Mesenchymal stem cell (in vitro differentiated cells and primary cell): ENCODE data around the gene CFAP251.

ENCODE experiments used
- DNase-seq: peaks from one replicate; pipeline ENCODE4 v3.0.0-alpha.2; 2013
- H2AFZ ChIP-seq: one replicate; pipeline ENCODE4 v1.6.1; 2013; ENCODE audit warnings: low read depth, mild to moderate bottlenecking, control low read depth, inconsistent platforms, low read length, moderate library complexity
- H2AK5ac ChIP-seq: 2 replicates; pipeline ENCODE4 v1.6.1; 2013; ENCODE audit warnings: low read length, moderate library complexity, mild to moderate bottlenecking, inconsistent platforms; ENCODE audit not compliant: severe bottlenecking
- H2BK120ac ChIP-seq: one replicate; pipeline ENCODE4 v1.6.1; 2013; ENCODE audit warnings: low read depth, mild to moderate bottlenecking, inconsistent platforms, low read length, moderate library complexity
- H2BK12ac ChIP-seq, 2 experiments: one replicate each; pipeline ENCODE4 v1.6.1; 2013; ENCODE audit warnings: inconsistent platforms in 2 of 2, low read length in 2 of 2, mild to moderate bottlenecking in 2 of 2, moderate library complexity in 2 of 2, control low read depth in 1 of 2
- H2BK15ac ChIP-seq: one replicate; pipeline ENCODE4 v1.6.1; 2013; ENCODE audit warnings: mild to moderate bottlenecking, low read depth, inconsistent platforms; ENCODE audit not compliant: poor library complexity, severe bottlenecking
- H2BK5ac ChIP-seq: 2 replicates; pipeline ENCODE4 v1.6.1; 2013; ENCODE audit warnings: low read depth, mild to moderate bottlenecking, low read length, control low read depth, inconsistent platforms; ENCODE audit not compliant: poor library complexity, severe bottlenecking
- H3K14ac ChIP-seq, 2 experiments: one replicate each; pipeline ENCODE4 v1.6.1; 2013; ENCODE audit warnings: inconsistent platforms in 2 of 2, low read length in 2 of 2, control low read depth in 1 of 2, mild to moderate bottlenecking in 1 of 2, moderate library complexity in 1 of 2
- H3K18ac ChIP-seq, 2 experiments: one replicate each; pipeline ENCODE4 v1.6.1; 2013; ENCODE audit warnings: inconsistent platforms in 2 of 2, low read length in 2 of 2, control low read depth in 1 of 2, low read depth in 1 of 2, mild to moderate bottlenecking in 1 of 2
- H3K23ac ChIP-seq, 2 experiments: one replicate each; pipeline ENCODE4 v1.6.1; 2013; ENCODE audit warnings: inconsistent platforms in 2 of 2, low read length in 2 of 2, mild to moderate bottlenecking in 2 of 2, moderate library complexity in 2 of 2, control low read depth in 1 of 2
- H3K27ac ChIP-seq: 2 replicates; pipeline ENCODE4 v1.5.1; 2013; ENCODE audit warnings: mild to moderate bottlenecking, moderate library complexity, low read length, control low read depth, inconsistent platforms; ENCODE audit not compliant: poor library complexity, severe bottlenecking
- H3K27me3 ChIP-seq, 2 experiments: 2 replicates each; pipeline versions ENCODE4 v1.6.1 to v1.7.0; 2013; ENCODE audit warnings: low read length in 2 of 2, mild to moderate bottlenecking in 2 of 2, moderate library complexity in 2 of 2, control low read depth in 1 of 2, inconsistent platforms in 1 of 2; ENCODE audit not compliant: control insufficient read depth in 1 of 2, insufficient read depth in 1 of 2
- H3K36me3 ChIP-seq, 2 experiments: 2 replicates each; pipeline versions ENCODE4 v1.6.1 to v1.7.0; 2013; ENCODE audit warnings: low read length in 2 of 2, control low read depth in 1 of 2, inconsistent platforms in 1 of 2, low read depth in 1 of 2, mild to moderate bottlenecking in 1 of 2; ENCODE audit not compliant: insufficient read depth in 2 of 2, control insufficient read depth in 1 of 2
- H3K4ac ChIP-seq, 2 experiments: one replicate each; pipeline ENCODE4 v1.6.1; 2013; ENCODE audit warnings: inconsistent platforms in 2 of 2, low read length in 2 of 2, mild to moderate bottlenecking in 2 of 2, moderate library complexity in 2 of 2, control low read depth in 1 of 2, low read depth in 1 of 2
- H3K4me1 ChIP-seq: 2 replicates; pipeline ENCODE4 v1.6.1; 2013; ENCODE audit warnings: low read depth, low read length, control low read depth; ENCODE audit not compliant: control insufficient read depth, insufficient read depth
- H3K4me2 ChIP-seq: 2 replicates; pipeline ENCODE4 v1.6.1; 2013; ENCODE audit warnings: low read length, mild to moderate bottlenecking, inconsistent platforms; ENCODE audit not compliant: poor library complexity, severe bottlenecking
- H3K4me3 ChIP-seq, 2 experiments: 2 replicates each; pipeline versions ENCODE4 v1.5.1 to v1.7.0; 2013; ENCODE audit warnings: low read length in 2 of 2, mild to moderate bottlenecking in 2 of 2, control low read depth in 1 of 2, low read depth in 1 of 2; ENCODE audit not compliant: insufficient read depth in 1 of 2
- H3K79me1 ChIP-seq: replicated peaks from 2 replicates; pipeline ENCODE4 v1.6.1; 2013; ENCODE audit warnings: mild to moderate bottlenecking, control low read depth, low read length, inconsistent platforms; ENCODE audit not compliant: poor library complexity, severe bottlenecking
- H3K9ac ChIP-seq: 2 replicates; pipeline ENCODE4 v1.7.0; 2013; ENCODE audit warnings: mild to moderate bottlenecking, low read length, moderate library complexity
- H3K9me3 ChIP-seq: 2 replicates; pipeline ENCODE4 v1.7.0; 2013; ENCODE audit warnings: mild to moderate bottlenecking, low read length; ENCODE audit not compliant: control insufficient read depth
- H4K8ac ChIP-seq: one replicate; pipeline ENCODE4 v1.6.1; 2013; ENCODE audit warnings: inconsistent platforms, mild to moderate bottlenecking, low read length, moderate library complexity
- H4K91ac ChIP-seq: one replicate; pipeline ENCODE4 v1.6.1; 2013; ENCODE audit warnings: mild to moderate bottlenecking, low read length, inconsistent platforms
- WGBS: methylation state at CpG from one replicate; pipeline ENCODE4 v1.1.7; 2013; ENCODE audit warnings: mixed read lengths; 5-methylcytosine and 5-hydroxymethylcytosine counted together

The CFAP251 gene

DNA sequence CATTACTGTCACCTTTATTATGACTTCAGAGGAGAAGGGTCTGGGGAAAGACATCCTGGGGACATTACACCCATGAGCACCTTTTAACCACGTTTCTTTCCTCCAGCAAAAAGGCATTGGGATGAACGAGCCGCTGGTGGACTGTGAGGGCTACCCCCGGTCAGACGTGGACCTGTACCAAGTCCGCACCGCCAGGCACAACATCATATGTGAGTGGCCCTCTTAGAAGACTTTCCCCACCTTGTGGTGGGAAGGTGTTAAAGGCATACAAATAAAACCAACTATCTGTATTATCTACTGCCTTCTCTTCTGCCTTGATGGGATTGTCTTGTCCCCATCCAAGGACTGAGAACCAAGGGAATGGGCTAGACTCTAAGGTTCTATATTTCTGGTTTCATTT, 23.8 kb upstream of the CFAP251 start:
- H2BK5ac ChIP-seq, result no peak overlapping the region
- WGBS, result 78% methylated on average over 7 of the region's 7 CpGs
- H3K4me1 ChIP-seq, result peaks cover 20% of the 10 kb centered on the region
- H2BK120ac ChIP-seq, result no peak overlapping the region
- H3K79me1 ChIP-seq, result peaks cover 29% of the 10 kb centered on the region
- H2AFZ ChIP-seq, result no peak overlapping the region
- no peak overlapping the region for H3K4ac ChIP-seq
- no peak overlapping the region for H3K27ac ChIP-seq
- peak overlapping the region; percentile 81 for H3K9ac ChIP-seq
- peak; percentile 60 for DNase-seq
- peak overlapping the region in 1 of 2 experiments; percentile 56 for H3K4me3 ChIP-seq
- no peak overlapping the region for H3K4me2 ChIP-seq
- H3K18ac ChIP-seq, result no peak overlapping the region
- no peaks in the 10 kb centered on the region for H3K27me3 ChIP-seq
- H3K14ac ChIP-seq, result no peak overlapping the region
- H3K9me3 ChIP-seq, result no peaks in the 10 kb centered on the region
- no peak overlapping the region for H2BK15ac ChIP-seq
- H3K36me3 ChIP-seq, result peaks cover 44 to 61% of the 10 kb centered on the region in 2 experiments
- no peak overlapping the region for H2BK12ac ChIP-seq
- no peak overlapping the region for H4K91ac ChIP-seq
- no peak overlapping the region for H4K8ac ChIP-seq
- no peak overlapping the region for H3K23ac ChIP-seq
- no peak overlapping the region for H2AK5ac ChIP-seq

DNA sequence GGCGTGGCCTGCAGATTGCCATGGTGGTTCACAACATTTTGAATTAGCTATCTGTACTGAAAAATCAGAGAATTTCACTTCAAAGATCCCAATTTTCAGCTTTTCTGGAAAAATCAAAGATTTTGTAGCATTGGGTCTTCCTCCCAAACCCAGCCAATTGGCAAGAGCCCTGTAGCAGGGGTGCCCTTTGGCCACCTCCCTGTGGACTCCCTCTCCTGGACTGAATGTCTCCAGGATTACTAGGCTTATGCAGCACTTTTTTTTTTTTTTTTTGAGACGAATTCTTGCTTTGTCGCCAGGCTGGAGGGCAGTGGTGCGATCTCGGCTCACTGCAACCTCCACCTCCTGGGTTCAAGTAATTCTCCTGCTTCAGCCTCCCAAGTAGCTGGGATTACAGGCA, 20.1 kb upstream of the CFAP251 start:
- no peaks in the 10 kb centered on the region for H3K27me3 ChIP-seq
- WGBS, result 96% methylated on average over 1 of the region's 5 CpGs
- H3K18ac ChIP-seq, result no peak overlapping the region
- no peak for DNase-seq
- H3K4me2 ChIP-seq, result no peak overlapping the region
- H3K23ac ChIP-seq, result no peak overlapping the region
- H3K79me1 ChIP-seq, result peaks cover 42% of the 10 kb centered on the region
- peaks cover 59 to 76% of the 10 kb centered on the region in 2 experiments for H3K36me3 ChIP-seq
- H2BK15ac ChIP-seq, result no peak overlapping the region
- no peak overlapping the region for H2BK5ac ChIP-seq
- H3K4me1 ChIP-seq, result peaks cover 11% of the 10 kb centered on the region
- H2BK12ac ChIP-seq, result no peak overlapping the region
- no peak overlapping the region for H4K8ac ChIP-seq
- no peaks in the 10 kb centered on the region for H3K9me3 ChIP-seq
- H3K27ac ChIP-seq, result no peak overlapping the region
- no peak overlapping the region for H2BK120ac ChIP-seq
- peak overlapping the region; percentile 8 for H3K9ac ChIP-seq
- H3K4ac ChIP-seq, result no peak overlapping the region
- H2AFZ ChIP-seq, result no peak overlapping the region
- no peak overlapping the region for H3K4me3 ChIP-seq
- no peak overlapping the region for H4K91ac ChIP-seq
- H3K14ac ChIP-seq, result no peak overlapping the region
- H2AK5ac ChIP-seq, result no peak overlapping the region

DNA sequence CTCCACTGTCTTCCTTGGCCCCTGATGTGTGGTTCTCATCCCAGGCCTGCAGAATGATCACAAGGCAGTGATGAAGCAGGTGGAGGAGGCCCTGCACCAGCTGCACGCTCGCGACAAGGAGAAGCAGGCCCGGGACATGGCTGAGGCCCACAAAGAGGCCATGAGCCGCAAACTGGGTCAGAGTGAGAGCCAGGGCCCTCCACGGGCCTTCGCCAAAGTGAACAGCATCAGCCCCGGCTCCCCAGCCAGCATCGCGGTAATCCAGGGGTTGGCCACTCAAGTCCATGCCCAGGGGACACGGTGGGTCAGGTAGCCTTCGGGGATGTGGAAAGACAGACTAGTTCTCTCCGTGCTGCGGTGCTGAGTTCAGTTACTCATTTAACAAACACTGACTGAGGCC, 18.8 kb upstream of the CFAP251 start:
- Histone ChIP-seq H3K27ac (no peak overlapping the region), H3K36me3 (peaks cover 62 to 81% of the 10 kb centered on the region in 2 experiments), H3K23ac (no peak overlapping the region), H3K79me1 (peaks cover 42% of the 10 kb centered on the region), H2BK120ac (no peak overlapping the region), H3K4me3 (no peak overlapping the region), H2AFZ (no peak overlapping the region), H4K8ac (no peak overlapping the region), H3K4me2 (no peak overlapping the region), H4K91ac (no peak overlapping the region), H3K18ac (no peak overlapping the region), H3K9me3 (no peaks in the 10 kb centered on the region), H3K9ac (peak overlapping the region; percentile 25), H2BK12ac (no peak overlapping the region), H3K4ac (no peak overlapping the region), H2BK5ac (no peak overlapping the region), H2AK5ac (no peak overlapping the region), H3K14ac (no peak overlapping the region), H2BK15ac (no peak overlapping the region), H3K27me3 (no peaks in the 10 kb centered on the region), H3K4me1 (peaks cover 5% of the 10 kb centered on the region)
- DNase-seq, result no peak
- 98% methylated on average over 14 of the region's 14 CpGs for WGBS

DNA sequence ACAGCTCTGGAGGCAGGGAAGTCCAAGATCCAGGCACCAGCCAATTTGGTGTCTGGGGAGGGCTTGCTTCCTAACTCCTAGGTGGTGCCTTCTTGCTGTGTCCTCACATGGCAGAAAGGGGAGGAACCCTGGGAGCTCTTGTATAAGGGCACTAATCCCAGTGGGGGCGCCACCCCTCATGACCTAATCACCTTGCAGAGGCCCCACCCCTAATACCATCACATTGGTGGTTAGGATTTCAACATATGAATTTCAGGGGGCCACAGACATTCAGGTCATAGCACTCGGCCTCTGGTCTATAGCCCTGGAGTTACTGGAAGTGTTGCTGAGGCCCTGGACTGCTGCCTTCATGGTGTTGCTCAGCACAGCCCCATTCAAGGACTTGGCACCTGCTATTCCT, 15.2 kb upstream of the CFAP251 start:
- Histone ChIP-seq H4K91ac (no peak overlapping the region), H3K9me3 (no peaks in the 10 kb centered on the region), H3K14ac (no peak overlapping the region), H3K4me3 (no peak overlapping the region), H2AK5ac (no peak overlapping the region), H3K4me2 (no peak overlapping the region), H3K27ac (no peak overlapping the region), H3K23ac (no peak overlapping the region), H2AFZ (no peak overlapping the region), H2BK120ac (no peak overlapping the region), H3K79me1 (peaks cover 38% of the 10 kb centered on the region), H3K18ac (no peak overlapping the region), H2BK15ac (no peak overlapping the region), H3K27me3 (no peaks in the 10 kb centered on the region), H3K4ac (no peak overlapping the region), H2BK5ac (no peak overlapping the region), H3K9ac (no peak overlapping the region), H3K4me1 (peaks cover 4% of the 10 kb centered on the region), H3K36me3 (peaks cover 64 to 71% of the 10 kb centered on the region in 2 experiments), H4K8ac (no peak overlapping the region), H2BK12ac (no peak overlapping the region)
- 97% methylated on average over 2 of the region's 2 CpGs for WGBS
- DNase-seq, result no peak
